GM18508 (cell line): ENCODE results near the gene COL12A1.

Experiments
- ATAC-seq: cut with Tn5 transposase; IDR thresholded peaks from one replicate; pipeline ENCODE4 v1.9.1; 2021; ENCODE audit warnings: moderate number of reproducible peaks; ENCODE audit not compliant: insufficient read depth, unreplicated experiment

Gene COL12A1

DNA sequence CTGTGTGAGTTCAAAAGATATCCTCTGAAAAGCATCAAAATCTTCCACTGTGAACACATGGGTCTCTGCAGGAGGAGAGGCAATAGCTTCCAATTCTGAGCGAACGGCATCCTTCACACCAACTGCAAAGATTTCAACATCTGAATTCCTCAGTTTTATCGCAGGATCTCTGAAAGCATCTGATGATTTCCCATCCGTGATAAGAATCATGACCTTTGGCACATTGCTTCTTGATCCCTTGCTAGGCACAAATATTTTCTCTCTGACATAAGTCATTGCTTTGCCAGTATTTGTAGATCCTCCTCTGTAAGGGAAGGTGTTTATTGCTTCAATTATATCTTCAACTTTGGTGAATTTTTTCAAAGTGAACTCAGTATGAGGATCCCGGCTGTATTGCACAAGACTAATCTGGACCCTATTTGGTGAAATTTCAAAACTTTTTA, 22.7 kb downstream of the COL12A1 start:
- ATAC-seq: no peak

DNA sequence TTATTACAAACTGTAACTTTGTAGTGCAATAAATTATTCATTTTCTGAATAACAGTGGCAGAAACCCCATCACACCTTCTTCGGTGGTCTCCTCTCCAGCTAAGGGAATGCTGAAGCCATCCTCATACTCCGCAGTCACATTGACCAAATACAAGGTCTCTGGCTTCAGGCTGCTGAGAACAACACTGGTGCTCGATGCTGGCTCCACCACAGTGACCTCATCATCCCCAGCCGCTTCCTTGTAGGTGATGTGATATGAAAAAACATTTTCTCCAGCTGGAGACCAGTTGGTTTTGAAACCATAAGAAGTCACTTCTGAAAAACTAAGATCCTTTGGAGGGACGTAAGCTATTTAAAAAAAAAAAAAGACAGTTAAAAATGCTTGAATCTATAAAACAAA, 25.0 kb downstream of the COL12A1 start:
- no peak for ATAC-seq

DNA sequence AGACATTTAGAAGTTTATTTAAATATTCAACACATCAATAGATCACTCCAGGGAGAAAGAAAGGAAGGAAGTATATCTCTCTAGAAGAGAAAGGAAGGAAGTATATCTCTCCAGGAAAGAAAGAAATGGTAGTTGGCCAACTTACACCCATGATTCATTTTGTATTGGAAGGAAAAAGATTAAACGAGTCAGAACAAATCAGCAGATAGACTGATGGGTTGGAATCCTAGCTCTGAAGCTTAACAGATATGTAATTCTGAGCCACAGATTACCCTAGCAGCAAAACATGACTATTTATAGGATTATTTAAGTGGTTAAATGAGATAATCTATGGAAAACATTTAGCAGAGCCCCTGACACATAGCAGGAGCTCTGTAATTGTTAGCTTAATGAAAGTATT, 27.1 kb downstream of the COL12A1 start:
- ATAC-seq: no peak

DNA sequence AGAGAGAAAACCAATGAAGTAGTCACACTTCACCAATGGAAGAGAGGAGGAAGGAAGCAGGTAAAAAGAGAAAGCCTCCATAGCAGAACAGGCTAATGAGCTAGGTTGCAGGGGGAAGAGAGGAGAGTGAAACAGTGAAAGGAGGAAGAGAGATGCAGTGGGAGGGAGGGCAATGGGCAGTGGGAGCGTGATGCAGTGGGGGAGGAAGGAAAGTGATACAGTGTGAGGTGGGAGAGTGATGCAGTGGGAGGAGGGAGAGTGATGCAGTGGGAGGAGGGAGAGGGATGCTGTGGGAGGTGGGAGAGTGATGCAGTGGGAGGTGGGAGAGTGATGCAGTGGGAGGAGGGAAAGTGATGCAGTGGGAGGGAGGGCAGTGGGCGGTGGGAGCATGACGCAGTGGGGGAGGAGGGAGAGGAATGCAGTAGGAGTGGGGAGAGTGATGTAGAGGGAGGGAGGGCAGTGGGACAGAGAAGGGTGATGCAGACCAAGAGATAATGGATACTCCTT, 29.7 kb downstream of the COL12A1 start:
- no peak for ATAC-seq

DNA sequence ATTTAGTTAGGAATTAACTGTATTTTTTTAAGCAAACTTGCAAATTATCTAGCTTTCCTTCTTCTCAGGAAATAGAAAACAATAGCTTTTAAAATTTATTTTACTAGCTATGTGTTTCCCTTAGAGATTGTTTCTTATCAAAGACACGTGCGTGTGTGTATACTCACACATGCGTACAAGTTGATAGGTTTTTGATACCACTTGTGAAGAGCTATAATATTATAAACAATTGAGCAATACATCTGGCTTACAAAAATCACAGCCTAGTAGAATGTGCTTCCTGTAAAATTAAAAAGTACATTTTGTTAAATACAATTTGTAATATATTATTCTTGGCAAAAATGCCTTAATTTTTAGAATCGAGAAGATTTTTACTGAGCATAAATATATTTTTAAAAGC, 33.9 kb downstream of the COL12A1 start:
- ATAC-seq: no peak

DNA sequence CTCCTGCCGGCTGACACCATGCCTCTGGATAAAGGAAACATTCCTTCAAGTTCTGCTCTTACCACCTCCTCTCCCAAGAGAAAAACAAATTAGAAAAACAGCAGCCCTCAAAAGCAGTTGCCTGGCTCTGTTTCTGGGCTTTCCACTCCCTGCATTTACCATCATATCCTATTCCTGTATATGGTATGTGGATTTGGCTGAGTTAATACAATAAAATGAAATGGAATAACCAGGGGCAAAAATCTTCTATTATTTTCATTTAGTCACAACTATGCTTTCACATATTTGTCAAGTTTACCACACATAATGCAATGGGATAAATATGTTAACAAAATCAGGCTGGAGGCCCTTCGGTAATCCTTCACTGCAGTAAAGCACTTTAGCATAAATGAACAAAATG, 34.3 kb downstream of the COL12A1 start:
- no peak for ATAC-seq

DNA sequence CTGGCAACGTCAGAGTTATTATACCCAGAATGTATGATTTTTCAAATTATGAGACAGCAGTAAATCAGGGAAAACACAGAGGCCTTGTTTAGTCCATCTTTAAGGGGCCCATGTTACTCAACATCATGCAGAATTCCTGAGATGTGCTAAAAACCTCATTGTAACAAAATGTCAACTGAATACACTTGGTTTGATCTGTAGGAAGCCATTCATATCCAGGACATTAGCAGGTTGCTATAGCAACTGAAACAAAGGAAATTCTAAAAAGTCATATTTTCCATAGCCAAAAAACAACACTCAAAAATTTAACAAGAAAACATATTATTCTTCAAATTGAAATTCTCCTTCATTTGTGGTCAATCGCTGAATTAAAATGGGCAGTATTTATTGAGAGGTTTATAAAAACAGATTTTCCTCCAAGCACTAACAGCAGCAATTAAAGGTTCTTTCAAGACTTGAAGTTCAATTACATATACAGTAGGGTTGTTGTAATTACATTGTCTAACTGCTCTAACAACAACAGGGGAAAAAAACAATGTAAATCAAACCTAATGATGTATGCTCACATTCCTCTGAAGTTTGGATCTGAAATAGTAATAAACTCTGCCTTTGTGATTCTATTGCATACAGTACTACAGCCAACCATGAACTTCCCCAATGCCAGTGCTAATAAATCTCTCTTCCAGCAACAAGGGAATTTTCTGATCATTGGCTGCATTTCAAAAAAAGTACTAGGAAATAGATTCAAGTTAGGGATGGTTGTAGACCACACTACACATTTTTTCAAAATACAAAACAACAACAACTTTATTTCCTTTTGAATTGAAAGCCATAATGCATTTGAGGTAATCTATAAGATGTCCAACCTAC, 34.9 kb downstream of the COL12A1 start:
- no peak for ATAC-seq

DNA sequence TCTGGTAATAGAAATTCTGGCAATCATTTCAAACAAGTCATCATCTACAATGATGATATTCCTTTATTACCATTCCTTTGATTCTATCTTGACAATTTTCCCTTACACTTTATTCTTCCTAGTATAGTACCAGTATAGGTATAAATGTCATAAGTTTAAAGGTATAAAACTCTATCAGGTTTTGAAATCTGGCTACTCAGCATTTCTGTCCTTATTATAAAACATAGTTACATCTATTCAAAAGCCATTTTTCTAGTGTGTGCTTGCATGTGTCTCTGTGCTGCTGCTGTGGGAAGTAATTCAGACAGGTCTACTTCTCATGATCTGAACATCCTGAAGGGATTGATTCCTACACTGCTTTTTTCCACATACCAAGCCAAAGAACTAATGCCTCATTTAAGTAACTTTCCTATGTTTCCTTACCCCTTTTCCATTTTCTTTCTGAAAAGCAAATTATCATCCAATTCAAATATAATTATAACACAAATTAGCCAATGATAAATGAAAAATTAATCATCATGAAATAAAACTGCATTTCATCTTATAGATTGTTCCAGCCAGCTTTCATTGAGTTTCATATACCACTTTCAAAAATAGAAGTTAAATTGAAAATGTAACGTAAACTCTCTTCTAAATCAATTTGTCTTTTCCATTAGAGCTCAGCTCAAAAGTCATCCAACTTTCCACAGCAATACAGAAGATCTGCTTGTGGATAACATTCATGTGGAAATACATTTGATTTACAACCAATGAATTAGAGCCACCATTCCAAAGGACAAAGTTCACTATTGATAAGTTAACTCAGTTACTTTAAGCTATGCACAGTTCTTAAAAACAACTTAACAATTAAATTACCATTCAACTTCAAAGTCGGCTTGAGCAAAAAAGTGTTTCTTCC, 35.9 kb downstream of the COL12A1 start:
- ATAC-seq: no peak

DNA sequence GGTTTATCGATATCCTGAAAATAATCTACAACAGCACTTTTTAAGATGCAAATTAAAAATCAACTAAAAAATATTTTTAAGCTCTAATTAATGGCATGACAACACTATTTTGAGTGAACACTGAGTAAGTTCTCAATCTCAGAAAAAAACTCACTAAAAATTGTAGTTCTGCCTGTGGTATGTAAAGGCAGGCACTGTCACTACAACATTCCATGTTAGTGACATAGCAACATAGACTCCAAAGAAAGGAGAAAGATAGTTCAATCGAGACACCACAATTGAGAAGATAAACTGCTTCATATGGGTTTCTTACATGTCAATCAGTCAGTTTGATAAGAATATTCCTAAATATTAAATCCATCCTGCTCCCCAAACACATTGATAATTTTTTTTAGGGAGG, 38.0 kb downstream of the COL12A1 start:
- no peak for ATAC-seq

DNA sequence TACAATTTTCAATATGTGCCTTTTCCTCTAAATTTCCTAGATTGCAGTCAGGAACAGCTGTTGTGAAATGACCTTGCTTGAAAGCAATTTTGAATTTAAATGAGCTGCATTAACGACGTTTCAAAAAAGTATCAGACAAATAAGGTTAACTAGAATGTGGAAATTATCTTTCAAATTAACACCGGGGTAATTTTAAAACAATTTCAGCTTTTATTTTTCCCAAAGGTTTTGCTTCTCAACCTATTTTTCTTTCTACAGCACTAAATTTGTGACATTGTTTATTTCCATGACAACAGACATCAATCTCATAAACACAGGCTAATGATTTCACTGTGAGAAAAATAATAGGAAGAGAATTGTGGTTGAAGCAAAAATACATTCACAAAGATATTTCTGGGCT, 38.5 kb downstream of the COL12A1 start:
- no peak for ATAC-seq

DNA sequence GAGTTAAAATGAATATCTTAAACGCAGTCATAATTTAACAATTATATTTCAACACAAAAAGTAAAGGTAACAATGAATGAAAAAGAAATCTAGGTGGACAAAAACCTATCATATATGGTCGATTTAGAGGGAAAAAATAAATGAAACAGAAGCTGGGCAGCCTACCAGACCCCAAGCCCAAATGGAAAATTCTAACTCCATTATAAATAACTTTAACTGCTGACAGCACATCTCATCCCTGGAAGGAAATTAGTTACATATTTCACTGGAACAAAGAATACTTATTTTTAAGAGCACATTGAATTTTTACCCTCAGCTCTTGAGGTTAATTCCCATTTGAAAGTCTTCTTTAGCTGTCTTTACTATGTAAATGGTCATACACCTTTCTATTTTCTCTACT, 39.1 kb downstream of the COL12A1 start:
- ATAC-seq: no peak

DNA sequence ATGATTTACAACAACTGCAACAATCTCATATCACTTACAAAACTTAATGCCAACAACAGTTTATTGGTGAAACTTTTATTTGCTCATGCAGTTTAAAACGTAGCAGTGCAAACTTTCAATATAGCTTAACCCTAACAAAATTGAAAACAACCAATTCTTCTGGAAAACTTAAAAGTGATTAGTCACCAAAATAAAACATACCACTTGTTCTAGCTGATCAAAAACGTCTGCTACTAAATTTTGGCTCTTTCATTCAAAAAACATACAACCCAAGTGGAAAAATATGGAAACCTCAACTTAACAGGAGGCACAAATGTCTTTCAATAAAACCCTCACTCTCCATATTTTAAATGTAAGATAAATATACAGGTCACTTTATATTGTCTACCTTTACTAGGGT, 39.6 kb downstream of the COL12A1 start:
- no peak for ATAC-seq

DNA sequence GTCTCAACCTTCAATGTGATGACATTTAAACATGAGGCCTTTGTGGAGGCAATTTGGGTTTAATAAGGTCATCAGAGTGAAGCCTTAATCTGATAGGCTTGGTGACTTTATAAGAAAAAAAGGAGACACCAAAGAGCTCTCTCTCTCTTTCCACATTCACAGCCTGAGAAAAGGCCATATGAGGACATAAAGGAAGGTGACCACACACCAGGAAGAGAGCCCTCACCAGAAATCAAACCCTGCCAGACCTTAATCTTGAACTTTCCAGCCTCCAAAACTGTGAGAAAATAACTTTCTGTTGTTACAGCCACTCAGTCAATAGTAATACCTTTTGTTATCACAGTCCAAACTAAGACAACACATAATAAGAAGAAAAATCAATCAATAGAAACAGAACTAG, 47.7 kb downstream of the COL12A1 start:
- ATAC-seq: no peak

DNA sequence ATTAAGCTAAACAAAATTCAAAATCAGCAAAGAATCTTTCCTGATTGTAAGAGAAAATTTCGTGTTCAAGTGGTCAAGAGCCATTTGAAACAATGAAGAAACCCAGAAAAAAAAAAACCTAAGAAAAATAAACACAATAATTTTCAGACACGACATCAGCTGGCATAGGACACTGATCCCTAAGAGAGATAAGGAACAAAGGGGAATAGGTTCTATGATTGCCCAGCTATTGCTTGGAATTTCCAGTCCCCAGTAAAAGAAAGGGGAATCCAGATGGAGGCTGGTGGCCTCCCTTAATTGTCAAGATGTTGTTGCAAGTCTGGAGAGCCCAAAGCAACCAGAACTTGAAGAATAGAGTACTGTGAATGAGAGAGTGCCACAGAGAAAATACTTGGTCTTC, 48.5 kb downstream of the COL12A1 start:
- no peak for ATAC-seq

DNA sequence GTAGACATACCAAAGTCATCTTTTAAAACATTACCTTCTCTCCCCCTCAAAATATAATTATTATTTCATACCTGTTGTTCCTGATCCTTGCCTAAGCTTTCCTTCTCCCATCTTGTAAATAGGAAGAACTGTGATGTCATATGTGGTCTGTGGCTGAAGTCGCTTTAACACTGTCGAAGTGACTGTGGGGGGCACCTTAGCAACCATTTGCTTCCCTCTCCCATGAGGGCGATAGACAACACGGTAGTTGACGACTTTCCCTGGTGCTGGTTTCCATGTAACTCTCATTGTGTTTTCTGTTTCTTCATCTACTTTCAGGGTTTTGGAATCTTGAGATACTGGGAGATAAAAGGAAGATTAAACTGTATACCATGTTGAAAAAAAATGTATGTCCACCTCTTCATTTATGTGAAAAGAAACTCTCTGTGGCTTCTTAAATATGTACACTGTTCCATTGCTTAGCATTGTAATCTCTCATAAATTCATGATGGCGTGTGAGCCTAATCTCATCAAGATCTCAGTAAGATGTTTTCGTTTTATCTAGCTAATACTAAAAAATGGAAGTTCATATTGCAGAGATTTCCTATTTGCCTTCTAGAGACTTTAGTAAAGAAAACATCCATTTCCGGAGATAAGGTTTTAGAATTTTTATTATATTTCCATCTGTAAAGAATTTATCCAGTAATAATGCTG, 49.5 kb downstream of the COL12A1 start:
- no peak for ATAC-seq

DNA sequence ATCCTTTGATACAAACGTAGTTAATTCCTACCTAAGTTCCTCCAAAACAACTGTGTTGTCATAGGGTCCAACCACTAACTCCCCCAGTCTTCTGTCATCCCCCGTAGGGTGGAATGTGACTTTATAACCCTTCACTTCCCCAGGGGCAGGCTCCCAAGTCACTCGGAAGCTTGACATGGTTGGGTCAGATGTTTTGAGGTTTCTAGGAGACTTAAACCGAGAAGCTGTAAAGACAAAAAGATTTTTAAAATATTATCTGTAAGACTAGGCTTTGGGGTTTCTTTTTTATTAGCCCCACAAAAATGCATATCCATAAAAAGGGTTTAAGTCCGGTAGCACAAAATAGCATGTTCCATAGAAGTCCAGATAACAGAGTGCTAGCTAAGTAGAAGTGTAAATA, 50.2 kb downstream of the COL12A1 start:
- no peak for ATAC-seq

DNA sequence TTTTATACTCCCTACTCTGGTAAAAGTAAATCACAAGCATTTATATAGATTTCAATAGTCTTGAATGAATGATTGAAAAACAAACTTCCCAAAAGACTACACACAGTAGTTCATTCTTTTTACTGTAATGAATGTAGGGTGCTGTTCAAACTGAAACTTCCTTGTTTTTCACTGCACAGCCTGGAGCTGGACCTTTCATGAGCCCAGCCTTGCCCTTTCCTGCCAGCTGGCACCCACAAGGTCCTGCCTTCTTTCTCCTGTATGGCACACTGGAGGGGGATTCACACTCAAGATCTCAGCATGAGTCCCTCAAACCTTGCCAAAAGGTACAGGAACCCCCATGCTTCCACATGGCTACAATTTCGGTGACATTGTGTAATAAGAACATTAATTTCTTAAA, 50.9 kb downstream of the COL12A1 start:
- no peak for ATAC-seq

DNA sequence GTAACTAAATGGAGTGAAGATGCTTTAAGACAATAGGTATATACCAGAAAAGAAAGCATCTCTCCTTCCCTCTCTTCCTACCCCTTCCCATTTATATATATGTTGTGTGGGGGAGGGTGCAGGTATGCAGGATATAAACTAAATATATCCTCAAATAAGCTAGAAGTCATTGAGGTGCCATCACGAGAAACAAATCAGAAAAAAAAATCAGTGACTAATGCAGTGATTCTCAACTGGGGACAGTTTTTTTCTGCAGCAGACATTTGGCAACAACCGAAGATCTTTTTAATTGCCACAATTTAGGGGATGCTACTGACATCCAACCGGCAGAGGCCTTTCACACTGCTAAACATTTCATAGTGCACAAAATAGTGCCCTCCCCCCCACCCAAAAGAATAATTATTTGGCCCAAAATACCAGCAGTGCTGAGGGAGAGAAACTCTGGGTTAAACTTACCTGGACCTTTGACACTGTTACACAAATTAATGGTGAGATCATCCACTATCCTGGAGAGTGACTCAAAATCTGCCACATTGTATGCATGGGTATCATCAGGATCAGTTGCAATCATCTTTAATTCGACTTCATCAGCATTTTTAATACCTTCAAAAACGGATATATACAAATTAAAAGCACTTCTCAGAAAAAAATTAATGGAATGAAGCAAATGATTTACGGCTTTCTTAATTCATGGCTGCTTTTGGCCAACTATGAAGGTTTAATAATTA, 55.0 kb downstream of the COL12A1 start:
- ATAC-seq: no peak

DNA sequence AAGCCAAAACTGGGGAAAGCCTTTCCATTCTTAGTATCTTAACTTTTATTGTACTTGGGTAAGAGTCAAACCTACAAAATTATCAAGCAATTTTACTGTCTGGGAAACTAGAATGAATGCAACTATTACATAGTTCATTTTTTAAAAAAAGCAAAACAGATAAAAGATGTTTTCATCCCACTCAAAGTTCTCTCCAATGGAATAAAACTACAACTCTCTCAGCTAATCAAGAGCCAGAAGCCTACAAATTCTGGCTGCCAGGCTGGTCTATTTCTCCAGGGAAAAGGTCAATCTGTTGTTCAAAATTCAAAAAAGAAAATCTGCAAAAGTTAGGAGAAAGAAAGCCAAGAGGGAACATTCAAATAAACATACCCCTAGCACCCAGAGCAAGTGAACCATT, 56.2 kb downstream of the COL12A1 start:
- no peak for ATAC-seq

DNA sequence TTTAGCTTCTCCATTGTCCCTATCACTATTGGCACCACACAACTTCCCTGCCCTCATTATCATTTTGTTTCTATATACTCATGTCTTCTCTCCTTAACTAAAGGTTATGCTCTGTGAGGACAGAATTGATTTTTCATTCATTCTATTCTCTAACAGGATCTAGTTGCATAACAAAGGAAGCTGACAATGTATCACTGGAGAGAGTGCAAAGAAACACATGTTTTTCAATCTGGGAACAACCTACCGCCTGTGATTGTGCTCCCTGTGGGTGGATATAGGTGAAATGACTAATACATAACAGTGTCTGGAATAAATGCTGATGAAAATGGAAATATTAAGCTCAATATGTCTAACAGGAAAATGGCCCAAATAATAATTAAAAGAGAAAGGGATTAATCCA, 56.6 kb downstream of the COL12A1 start:
- ATAC-seq: no peak
